Measurements from ENCODE around the gene ADAM19.
"Not testable (repeated sequence)": the region's sequence is repeated elsewhere in the genome, so short reads cannot be mapped to it uniquely, and the experiment has no call there.

ADAM19 gene

GRCh38 chr5:157456301-157456700, 119.3 kb downstream of the ADAM19 start:
- H3K4me3 ChIP-seq, result no peak overlapping the region
- no peak overlapping the region for H3K27ac ChIP-seq

DNA sequence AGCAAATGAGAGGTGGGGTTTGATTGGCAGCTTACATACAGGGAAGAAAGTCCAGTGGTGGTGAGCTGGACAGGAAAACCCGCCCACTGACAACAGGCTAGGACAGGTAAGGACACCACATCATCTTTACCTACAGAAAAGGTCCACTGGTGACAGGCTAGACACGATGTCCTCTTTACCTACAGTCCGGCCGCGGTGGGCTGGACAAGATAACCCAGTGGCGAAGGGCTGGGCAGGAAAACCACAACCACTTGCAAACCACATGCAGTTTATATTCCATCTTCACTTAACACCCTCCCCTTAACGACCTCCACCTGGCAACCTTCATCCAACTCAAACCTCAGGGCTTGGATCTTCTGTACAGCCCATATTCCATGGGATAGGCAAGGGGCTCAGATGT, 120.5 kb downstream of the ADAM19 start:
- H3K27ac ChIP-seq, result no peak overlapping the region
- no peak overlapping the region for H3K4me3 ChIP-seq

GRCh38 chr5:157454273-157454672, 121.3 kb downstream of the ADAM19 start:
- no peak overlapping the region for H3K4me3 ChIP-seq
- H3K27ac ChIP-seq, result no peak overlapping the region

DNA sequence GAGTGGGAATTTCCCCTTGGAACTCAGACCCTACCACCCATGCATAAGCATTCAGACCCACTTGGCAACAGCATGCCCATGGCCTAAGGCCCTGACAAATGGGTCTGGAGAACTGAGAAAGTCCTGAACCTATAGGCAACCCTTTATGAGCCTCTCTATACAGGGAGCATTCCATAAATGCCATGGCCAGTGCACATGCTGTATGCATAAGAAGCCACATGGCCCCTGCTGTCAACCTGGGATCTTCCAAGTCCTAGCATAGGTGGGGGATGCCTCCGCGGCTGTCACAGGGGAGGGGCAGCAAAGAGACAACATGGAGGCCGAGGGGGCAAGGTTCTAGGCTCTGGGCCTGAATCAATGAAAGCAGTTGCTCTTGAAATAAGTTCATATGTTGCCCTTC, 123.8 kb downstream of the ADAM19 start:
- Histone ChIP-seq H3K27ac (no peak overlapping the region), H3K4me3 (no peak overlapping the region)

DNA sequence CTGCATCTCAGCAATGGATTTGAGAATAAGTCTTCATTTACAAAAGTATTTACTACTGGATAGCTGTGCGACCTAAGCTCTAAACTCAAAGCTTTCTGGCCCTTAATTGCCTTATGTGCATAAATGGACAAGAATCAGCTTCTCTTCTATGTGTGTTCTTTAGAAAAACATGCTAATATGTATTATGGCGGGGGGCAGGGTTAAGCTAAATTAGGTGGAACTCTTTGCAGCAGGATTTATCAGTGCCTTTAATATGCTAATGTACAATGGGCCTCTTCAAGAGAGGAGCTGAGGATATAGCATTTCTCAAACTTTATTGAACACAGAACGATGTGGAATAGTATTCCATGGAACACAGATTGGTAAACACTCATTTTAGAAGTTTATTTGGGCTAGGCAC, 125.6 kb downstream of the ADAM19 start:
- peak overlapping the region in 5 of 21 experiments; percentile 20 to 51 (median 34) for H3K27ac ChIP-seq
- H3K4me3 ChIP-seq, result no peak overlapping the region

- Histone ChIP-seq H3K27ac (peak overlapping the region in 8 of 21 experiments; percentile 9 to 51 (median 32)), H3K4me3 (no peak overlapping the region)
Observed at GRCh38 chr5:157449011-157449723, 126.4 kb downstream of the ADAM19 start.

DNA sequence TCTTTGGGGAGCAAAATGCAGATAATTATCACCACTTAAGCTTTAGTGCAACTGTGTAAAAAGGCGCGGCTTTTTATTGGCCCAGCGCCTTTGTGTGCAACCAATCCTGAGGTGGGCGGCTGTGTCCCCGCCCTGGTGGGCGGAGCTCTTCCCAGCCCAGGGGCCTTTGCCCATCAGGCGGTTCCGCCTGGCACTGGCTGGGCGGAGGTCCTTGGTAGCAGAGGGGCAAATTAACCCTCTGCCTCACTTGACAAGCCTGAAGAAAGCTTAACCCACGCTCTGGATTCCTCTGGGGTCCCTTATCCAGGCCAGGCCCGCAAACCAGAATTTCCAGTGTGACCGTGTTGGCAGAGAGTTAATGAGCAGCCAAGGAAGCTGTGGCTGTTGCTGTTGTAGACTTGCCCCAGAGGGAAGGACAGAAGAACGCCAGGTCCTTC, 128.4 kb downstream of the ADAM19 start:
- H3K27ac ChIP-seq, result peak overlapping the region in 12 of 21 experiments; percentile 2 to 65 (median 46)

DNA sequence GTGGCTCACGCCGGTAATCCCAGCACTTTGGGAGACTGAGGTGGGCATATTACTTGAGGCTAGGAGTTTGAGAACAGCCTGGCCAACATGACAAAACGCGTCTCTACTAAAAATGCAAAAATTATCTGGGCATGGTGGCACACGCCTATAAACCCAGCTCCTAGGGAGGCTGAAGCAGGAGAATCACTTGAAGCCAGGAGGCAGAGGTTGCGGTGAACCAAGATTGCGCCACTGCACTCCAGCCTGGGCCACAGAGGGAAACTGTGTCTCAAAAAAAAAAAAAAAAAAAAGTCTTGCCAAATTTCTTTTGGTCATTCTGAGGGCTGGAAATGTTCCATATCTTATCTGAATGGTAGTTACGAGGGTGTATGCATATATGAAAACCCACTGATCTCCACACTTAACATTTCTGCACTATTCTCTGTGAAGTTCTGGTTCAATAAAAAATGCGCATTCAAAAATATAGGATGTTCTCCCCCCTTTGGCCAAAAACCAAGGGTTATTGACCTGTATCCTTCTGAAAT, 129.1 kb downstream of the ADAM19 start:
- Histone ChIP-seq H3K4me3 (no peak overlapping the region), H3K27ac (peak overlapping the region in 7 of 21 experiments; percentile 28 to 65 (median 51))

More for the DNA sequence above, 128.4 kb downstream of the ADAM19 start:
- H3K4me3 ChIP-seq, result peak overlapping the region in 1 of 7 experiments; percentile 3

- peak overlapping the region in 1 of 21 experiments; percentile 43 for H3K27ac ChIP-seq
- no peak overlapping the region for H3K4me3 ChIP-seq
Observed at GRCh38 chr5:157445745-157446411, 129.7 kb downstream of the ADAM19 start.

DNA sequence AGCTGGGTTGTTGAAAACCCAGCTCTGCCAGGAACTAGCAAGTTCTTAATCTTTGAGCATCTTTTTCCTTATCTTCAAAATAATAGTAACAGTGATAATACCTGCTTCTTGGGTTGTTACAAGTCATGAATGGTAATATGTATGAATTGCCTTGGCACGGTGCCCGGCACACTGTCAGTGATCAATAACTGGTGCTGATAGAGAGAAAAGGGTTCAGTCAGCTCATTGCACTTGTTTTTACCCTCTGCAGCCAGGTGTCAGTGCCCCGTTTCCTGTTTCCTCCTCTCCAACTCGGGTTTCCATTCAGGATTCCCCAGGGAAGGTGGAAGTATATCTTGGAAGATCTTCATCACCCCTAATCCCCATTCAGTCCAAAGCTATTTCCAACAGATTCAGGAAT, 131.4 kb downstream of the ADAM19 start:
- H3K27ac ChIP-seq, result no peak overlapping the region
- H3K4me3 ChIP-seq, result no peak overlapping the region

DNA sequence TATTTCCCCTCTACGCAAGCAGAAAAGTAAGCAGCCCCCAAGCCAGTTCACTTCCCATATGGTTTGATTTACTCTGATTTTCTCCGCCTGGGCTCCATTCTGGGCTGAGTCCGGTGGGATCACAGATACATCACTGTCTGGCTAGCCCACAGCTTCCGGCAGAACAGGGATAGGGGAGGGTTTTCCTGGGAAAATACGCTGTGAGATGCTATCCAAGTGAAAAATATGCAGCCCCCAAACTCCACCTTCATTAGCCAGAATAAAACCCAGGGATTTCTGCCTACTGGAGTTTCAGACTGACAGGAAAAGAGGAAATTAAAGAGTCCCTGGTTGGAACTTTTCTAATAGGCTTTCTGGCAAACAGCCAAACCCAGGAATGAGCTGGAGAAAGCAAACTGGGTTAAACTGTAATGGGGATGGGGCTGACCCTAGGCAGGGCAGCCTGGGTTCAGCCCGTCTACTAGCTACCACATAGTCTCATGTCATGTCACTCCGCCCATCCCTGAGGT, 132.5 kb downstream of the ADAM19 start:
- Histone ChIP-seq H3K4me3 (no peak overlapping the region), H3K27ac (peak overlapping the region in 1 of 21 experiments; percentile 0)

DNA sequence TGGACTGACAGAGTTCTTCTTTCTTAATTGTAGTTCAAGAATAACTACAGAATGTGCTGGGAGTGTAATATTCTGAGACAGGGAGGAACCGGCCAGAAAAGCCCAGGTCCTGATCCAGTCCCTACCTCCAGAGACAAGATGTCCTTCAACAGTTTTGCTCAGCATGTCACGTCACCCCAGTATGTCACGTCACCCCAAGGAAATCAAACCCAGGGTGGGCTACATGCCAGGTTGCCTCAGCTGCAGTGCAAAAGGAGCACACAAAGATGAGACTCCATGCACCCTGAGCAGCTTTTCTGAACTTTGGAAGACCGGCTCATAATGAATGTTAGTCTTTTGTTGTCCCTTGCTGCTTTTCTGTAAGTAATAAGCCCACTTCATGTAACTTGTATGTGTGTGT, 141.5 kb downstream of the ADAM19 start:
- Histone ChIP-seq H3K4me3 (no peak overlapping the region), H3K27ac (no peak overlapping the region)

GRCh38 chr5:157431544-157432200, 143.9 kb downstream of the ADAM19 start:
- no peak overlapping the region for H3K4me3 ChIP-seq
- H3K27ac ChIP-seq, result no peak overlapping the region

DNA sequence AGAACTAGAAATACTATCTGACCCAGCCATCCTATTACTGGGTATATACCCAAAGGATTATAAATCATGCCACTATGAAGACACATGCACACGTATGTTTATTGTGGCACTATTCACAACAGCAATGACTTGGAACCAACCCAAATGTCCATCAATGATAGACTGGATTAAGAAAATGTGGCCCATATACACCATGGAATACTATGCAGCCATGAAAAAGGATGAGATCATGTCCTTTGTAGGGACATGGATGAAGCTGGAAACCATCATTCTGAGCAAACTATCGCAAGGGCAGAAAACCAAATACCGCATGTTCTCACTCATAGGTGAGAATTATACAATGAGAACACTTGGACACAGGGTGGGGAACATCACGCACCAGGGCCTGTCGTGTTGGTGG, 145.7 kb downstream of the ADAM19 start:
- not testable (repeated sequence) for H3K4me3 ChIP-seq, H3K27ac ChIP-seq
